KG1 (cell line): Measurements from ENCODE around the gene CELF4.

Source experiments
- DNase-seq: peaks from one replicate; lab custom pipeline; 2025; lab: John Stamatoyannopoulos, UW

CELF4 gene

DNA sequence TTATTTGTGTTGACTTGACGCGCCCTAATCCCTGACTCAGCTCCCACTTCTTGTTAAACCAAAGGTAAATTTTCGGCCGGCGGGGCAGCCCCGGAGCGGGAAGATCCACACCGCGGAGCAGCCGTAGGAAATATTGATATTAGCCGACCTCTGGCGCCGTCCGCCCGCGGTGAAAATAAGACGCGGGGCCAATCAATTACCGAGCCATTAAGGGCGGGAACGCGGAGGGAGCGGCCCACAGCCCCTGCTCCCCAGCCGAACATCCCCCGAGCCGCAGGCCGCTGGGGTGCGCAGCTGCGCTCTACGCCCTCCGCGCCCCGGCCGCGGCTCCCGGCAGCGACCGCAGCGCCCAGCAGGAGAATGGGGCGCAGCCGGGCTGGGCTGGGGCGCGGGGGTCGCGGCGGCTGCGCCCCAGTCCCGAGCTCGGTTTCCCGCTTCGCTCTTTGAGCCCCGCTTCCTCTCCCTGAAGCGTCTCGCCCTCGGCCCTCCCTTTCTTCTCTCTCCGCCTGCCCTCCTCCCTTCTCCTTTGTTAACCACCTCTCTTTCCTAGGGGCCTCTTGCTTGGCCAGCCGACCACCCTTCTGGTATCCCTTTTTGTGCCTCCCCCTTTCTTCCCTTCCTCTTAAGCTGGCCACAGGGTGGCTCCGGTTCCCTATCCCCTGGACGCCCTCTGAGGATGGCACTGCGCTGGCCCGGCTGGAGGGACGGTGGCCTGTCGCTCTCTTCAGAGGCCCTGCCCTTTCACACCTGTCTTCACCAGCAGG is 40.9 kb downstream of the CELF4 start:
- DNase-seq = no peak

DNA sequence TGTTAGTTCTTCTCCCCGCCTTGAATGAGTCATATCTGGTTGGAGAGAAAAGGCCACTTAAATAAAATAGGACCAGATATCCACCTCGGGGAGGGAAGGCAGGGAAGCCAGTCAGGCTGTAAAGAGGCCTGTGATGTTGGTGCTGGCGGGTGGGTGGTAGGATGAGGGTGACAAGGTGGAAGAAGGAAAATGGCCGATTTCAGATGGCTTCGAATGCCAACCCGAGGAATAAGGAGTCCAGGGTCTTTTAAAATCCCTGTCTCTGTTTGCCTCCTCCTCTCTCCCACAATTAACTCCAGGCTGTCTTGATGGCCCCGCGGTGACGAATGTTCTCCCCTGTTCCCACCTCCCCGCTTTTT is 41.5 kb downstream of the CELF4 start:
- no peak for DNase-seq

DNA sequence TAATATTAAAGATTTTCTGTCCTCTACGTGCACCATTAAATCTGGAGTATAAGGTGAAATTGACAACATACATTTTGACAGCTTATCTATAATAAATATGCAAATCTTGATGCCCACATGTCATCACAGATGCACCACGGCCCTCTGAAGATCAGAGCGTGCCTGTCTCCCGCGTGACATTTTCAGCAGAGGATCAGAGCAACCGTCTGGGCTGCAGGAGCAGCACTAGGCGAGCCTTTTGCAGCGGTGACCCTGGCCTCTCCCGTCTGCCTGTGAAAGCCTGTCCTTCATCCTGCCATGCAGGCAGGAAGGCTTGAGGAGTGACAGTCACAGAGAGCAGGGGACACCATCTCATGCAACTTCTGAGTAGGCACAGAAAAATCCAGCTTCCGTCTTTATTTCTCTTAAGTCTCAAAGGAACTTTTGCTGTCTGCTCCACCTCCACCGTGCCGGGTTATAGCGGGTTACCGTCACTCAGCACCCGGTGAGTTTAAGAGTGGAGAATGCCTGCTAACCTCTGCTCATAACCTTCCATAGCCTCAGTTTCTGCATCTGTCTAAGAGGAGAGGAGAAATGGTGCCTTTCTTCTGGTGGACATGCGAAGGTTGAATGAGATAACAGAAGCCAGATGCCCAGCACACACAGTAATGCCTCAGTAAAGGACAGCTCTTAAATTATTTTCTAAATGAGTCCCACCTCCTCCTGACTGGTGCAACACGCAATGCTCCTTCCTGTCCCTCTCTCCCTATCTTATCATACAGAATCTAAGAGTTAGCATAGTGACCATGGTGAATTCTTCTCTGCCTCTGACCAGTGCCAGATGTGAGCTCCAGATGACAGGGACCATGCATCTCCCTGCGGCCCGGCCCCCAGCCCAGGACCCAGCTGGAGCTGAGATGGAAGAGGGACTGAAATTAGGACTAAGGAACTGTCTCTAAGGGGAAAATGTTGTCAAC is 43.8 kb downstream of the CELF4 start:
- no peak for DNase-seq

DNA sequence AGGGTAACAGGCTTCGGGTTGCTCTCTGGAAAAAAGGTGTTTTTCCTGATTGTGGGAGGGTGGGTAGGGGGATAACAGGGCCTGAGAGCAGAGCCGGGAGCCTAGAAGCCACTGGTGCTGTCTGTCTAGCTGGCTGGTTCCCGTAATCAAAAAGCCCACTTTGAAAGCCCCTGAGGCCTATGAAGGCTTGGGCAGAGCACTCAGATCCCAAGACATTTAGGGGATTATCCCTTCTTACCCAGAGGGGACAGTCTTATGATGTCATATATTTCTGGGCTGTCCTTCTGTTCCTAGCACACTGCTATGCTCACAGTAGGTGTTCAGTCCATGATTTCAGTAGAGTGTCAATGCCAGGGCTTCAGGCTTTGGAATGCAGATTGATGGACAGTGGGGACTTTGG is 45.1 kb downstream of the CELF4 start:
- no peak for DNase-seq

DNA sequence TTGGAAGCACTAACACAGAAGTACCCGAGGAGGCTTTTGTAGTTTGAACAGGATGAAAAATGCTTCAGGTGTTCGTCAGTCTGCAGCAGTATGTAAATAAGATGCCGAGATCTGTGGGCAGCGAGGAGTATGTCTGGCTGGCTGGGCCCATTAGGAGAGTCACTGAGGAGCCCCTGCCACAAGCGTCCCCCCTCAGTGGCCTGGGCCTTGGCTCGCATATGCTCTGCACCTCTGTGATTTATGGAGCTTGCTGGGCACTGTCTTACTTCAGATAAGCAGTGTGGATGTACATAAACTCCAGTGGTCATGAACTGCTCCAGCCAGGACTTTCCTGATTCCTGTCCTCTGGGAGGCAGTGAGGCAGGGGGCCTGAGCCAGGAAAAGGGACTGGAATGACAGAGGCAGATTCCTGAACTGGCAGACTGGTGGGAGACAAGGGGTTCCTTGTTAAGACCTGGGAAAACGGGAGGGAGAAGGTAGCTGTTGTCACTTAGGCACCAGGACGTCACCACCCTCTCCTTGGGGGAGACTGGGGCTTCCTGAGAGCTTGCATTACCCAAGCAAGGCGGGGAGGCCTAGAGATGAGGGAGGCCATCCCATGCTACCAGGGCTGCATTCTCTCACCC is 46.0 kb downstream of the CELF4 start:
- DNase-seq = no peak

DNA sequence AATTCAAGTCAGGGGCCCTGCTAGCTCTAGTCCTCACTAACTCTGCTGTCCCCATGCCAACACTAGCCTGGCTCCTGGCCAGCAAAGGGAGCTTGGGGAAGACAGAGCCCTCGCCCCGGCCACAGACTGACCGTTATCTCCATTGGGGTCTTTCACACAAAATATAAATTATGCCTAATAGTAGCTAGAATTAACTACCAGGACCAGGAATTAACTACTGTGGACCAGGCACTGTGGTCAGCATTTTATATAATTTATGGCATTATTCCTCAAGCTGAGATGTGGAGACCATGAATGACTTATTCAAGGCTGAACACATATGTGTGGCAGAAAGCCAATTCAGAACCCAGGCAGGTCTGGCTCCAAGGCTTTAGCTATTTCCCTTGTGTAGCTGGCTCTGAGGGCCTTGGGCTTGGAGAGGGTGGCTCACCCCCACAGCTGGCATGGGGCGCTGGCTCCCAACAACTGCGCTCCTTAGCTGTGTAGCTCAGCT is 49.2 kb downstream of the CELF4 start:
- no peak for DNase-seq

DNA sequence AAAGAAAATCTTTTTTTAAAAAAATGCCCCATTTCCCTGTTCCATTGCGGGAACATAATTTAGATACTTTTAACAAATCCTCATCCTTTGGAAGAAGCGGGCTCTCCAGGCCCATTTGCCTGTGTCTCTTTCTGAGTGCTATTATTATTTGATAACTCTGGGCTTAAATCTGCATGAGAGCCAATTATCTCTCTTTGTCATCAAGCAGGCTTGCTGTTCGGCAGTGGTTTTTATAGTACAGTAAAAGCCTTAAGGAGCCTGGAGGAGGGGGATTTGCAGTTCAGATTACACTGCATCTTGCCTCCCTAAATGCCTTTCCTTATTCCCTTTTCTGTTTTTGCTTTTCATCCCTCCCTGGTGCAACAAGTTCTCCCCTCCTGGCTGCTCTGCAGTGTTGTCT is 50.6 kb downstream of the CELF4 start:
- no peak for DNase-seq

DNA sequence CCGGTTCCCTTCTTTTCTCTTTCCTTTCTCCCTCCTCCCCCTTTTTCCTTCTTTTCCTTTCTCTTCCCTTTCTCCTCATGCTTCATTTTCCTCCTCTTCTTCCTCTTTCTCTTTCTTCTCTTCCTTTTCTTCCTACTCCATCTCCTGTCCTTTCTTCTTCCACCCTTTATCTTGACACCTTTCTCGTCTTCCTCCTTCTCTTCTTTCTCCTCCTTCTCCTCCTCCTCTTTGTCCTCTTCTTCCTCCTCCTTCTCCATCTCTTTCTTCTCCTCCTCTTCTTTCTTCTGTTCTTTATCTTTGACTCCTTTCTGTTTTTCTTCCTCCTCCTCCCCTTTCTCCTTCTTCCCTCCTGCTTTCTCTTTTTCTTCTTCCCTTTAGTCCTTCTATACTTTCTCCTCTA is 53.2 kb downstream of the CELF4 start:
- no peak for DNase-seq

DNA sequence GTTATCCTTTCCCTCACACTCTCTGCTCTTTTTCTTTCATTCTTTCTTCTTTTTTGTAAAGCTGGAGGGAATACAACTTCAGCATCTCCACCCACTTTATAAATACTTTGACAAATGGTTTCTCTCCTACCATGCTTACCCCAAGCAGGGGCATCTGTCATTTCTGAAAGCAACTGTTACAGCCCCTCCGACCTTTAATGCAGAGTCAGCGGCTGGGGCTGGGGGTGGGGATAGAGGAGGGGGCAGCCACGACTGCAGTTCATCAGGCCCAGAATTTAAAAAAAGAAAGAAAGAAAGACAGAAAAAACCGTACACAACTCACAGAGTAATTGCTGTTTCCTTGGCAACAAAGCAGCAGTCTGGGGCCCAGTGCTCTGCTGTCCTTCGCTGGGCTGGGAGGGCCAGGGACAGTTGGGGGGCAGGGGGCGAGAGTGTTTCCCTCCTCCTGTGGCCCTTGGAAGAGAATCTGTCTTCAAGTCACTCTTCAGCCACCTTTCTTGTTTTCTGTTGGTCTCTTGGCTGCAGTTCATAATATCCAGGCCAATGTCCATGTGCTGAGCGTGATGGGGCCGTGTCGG is 53.8 kb downstream of the CELF4 start:
- DNase-seq = no peak

DNA sequence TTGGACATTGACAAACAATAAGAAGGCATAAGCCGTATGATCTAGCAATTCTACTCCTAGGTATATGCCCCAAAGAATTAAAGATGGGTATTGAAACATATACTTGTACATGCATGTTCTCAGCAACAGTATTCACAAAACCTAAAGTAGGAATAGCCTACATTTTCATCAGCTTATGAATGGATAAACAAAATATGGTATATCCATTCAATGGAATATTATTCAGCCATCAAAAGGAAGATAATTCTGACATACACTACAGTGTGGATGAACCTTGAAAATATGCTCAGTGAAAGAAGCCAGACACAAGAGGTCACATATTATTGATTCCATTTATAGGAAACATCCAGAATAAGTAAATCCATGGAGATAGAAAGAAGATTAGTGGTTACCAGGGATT is 56.0 kb downstream of the CELF4 start:
- no peak for DNase-seq

DNA sequence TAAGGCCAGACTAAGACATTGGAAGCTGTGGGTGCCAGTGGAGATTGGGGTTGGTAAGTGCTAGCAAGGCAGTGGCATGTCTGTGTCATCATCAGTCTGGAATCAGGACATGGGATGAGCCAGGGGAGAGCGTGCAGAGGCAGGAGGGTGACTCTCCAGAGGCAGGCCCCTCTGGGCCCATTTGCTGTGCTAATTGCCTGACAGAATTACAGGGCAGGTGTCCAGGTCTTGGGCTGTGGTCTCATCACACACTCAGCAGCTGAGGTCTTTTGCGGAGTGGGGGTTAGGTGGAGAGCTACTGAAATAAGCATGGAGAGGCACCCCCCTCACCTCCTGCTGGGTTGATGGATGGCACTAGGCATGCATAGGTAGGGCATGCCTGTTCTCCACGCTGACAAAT is 57.4 kb downstream of the CELF4 start:
- no peak for DNase-seq

DNA sequence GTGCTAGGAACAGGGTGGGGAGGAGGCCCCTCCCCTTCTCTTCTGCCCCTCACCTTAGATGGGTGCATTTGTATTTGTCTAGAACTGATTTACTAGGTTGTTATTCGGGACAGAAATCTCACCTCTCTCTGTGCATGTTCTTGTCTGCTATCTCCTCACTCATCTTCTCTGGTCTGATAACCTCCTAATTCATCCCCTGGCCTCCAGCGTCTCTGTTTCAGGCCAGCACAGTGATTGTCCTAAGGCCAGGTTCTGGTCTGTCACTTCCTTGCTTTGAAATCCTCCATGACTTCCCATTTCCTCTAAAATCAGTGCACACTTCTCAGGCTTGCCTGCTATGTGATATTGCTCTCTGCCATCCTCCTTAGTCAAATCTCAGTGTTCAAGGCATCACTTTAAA is 58.4 kb downstream of the CELF4 start:
- no peak for DNase-seq

DNA sequence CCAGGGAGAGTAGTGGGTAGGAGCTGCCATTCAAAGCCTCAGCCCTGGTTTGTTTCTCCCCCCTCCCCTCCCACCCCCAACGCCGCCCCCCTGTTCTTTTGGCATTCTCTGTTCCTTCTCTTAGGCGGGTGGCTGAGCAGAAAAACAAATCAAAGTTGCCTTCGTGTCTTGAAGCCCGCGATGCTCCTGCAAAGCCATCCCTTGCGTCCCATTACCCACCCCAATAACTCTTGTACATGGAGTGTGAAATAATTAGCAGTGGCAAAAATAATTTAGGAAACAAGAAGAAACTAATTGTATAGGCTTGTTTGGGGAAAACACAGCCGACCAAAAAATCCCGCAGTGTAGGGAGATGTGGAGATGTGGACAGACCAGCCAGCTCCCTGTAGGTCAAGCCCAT is 59.6 kb downstream of the CELF4 start:
- no peak for DNase-seq

DNA sequence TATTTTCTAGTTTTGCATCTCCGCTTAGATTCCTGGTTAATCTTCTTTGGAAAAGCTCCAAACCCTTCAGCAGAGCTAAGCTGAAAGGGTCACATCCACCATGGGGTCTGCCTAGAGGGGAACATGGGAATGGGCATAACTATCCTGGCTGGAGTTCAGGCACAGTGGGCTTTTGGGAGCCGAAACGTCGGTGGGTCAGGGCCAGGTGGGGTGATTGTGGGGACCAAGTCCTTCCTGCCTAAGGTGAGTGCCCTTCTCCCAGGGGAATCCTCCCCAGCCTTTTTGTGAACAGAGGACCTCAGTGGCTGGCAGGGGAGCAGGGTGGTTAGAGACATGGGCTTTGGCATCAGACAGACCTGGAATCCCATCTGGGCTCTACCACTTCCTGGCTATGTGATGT is 60.3 kb downstream of the CELF4 start:
- no peak for DNase-seq

DNA sequence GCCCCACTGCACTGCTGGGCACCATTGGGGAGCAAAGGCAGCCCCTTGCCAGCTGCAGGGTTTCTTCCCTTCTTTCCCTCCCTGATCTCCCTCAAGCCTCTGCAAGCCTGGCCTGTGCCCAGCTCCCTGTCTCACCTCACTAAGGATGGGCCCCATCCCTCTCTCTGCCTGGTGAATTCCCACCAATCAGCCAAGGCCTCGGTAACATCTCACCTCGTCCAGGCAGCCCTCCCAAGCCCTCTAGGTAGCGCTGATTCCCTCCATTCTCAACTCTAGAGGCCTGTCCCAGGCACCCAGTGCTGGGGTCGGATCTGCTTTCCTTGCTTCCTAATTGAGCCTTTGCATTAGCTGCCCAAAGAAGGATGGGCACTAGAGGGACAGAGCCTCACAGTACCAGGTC is 63.0 kb downstream of the CELF4 start:
- DNase-seq = no peak

DNA sequence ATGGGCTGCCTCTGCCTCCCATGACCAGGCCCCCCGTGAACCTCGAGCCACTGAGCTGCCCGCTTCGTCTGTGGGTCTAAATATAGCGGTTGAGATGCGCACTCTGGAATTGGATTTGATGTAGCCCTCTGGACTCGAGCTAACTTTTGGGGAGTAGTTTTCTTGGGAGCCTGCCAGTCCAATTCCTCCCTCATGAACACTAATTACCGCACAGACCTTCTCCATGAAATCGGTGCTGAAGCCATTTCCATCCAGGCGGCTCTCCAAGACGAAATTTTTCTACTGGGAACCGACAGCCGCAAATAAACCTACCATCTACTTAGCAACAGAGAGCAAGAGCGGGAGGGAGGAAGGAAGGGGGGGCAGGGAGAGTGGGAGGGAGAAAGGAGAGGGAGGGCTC is 63.6 kb downstream of the CELF4 start:
- no peak for DNase-seq

DNA sequence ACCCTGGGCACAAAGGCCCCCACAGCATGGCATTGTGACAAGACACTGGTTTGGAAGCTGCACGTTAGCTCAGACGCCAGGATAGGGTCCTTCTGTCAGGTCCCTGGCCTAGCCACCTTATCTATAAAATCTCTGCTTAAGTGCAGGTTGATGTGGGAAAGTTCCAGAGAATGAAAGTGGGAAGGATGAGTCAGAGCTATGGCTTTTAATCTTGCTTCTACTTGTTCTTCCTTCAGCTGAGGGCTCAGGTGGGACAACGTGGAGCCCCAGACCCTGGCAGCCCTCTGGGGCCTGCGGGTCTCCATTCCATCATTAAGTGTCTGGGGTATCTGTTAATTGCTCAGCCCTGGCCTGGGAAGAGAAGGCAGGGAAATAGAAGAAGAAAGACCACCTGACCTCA is 64.5 kb downstream of the CELF4 start:
- no peak for DNase-seq

DNA sequence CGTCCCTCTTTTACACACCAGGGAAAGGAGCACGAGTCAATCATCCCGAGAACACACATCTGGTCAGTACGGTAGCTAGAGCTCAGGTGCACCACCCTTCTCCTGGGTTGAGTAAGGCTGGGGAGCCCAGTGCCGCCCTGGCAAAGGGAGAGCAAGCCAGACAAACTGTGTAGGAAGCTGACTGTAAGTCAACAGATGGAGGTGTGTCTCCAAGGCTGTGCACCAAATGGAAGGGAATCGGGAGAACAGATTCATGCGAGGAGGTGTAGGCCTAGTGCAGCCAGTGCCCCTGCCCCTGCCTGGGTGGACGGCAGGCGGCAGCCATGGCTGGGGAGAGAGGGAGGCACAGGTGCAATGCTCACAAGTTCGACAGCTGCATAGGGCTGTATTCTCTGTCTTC is 65.7 kb downstream of the CELF4 start:
- DNase-seq = no peak

DNA sequence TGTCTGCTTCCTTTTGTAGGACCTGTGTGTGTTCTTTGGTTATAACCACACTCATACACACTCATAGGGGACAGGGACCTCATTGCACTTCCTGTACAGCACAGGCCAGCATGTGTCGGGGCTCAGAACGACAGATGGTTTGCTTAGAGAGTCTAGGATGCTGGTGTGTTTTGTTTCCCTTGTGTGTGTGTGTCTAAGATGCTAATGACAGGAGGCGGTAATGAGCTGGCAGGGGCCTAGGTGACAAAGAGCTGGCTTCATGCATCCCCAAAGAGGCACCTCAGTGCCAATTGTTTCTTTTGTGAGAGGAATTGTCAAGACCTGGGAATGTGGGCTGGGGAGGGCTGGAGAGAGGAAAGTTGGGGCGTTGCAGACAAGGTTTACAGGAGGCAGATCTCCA is 66.6 kb downstream of the CELF4 start:
- no peak for DNase-seq

DNA sequence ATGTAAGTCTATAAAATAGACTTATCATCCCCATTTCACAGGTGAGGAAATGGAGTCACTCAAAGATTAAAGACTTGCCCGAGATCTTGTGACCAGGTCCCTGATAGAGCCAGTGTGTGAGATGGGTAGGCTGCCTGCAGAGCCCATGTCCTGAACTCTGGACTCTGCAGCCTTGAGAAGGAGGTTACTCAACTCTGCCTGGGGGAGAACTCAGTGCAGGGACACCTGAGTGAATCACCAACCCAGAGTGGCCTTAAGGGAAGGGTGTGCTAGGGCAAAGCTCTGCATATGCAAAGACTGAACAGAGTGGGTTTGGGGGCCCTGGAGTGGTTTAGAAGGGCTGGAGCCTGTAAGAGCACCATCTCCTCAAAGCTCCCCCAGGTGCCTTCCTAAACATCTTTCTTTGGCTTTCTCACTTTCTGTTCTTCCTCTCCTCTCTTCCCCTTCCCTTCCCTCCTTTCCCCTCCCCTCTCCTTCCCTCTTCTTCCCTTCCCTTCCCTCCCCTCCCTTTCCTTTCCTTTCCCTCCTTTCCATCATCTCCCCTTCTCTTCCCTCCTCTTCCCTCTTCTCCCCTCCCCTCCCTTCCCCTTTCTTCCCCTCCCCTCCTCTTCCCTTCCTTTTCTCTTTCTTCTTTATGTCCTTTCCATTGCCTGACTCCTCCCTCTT is 67.6 kb downstream of the CELF4 start:
- no peak for DNase-seq

DNA sequence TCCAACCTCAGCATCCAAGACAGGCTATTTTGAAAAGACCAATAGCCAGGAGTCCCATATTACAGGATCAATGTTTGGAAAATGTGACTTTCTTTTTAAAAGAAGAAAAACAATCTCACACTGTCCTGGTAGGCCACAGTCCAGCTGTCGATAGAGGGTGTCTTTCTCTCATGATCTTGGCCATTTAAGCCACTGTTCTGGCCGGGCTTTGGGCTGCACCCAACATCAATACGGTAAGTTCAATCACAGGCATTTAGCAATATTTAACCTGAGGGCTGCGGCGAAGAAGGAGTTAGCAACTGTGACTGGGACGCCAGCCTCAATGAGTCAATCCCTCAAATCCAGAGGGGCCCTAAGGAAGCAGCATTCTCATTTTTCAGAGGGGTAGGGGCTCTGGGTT is 69.0 kb downstream of the CELF4 start:
- DNase-seq = no peak

DNA sequence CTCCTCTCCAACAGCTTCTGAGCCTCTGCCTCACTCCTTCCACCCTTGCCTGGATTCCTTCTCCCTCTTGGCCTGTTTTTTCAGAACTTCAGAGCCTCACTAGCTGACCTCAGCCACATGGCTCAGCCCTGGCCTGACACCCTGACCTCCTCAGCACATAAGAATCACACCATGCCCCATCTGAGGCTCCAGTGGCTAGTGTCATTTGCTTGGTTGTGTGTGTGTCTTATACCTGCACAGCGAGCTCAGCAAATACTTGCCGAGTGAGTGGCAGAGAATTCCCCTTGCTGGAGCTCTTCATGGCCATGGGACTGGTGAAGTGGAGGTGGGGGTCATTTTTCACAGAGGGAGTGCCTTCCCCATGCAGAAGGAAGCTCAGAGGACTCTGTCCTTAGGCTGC is 70.2 kb downstream of the CELF4 start:
- DNase-seq = no peak
